NCI-H2029 (cell line): ENCODE measurements around the gene CTBP2.

Source experiments
- DNase-seq: peaks from one replicate; lab custom pipeline; 2025; lab: John Stamatoyannopoulos, UW

Gene CTBP2

GRCh38 chr10:125043841-125044658 lies 116.3 kb downstream of the CTBP2 start:
- no peak for DNase-seq

DNA sequence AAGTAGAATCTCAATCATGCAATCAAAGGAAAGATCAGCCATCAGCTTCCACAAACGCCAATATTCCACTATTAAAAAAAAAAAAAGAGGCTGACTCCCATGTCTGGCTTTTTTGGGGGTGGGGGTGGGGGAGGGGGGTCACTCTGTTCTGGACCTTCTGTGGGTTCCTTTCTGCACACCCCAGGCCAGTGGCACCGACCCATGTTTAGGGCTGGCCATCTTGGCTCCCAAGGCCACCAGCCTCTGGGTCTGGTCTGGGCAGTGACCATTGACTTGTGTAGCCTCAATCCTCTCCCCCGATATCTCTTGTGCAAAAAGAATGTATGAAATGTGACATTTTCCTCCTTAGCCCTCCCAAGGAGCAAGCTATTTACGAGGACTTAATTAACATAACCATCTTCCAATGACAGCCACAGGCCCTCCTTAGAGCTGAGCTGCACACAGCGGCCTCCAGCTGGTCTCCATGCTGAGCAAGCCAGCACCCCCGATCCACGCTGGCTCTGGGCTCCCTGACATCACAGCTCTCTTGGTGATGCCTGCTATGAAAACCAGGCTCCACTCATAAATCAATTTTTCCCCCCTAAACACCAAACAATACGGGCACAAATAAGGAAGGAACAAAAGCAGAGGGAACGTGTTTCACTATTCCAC lies 118.4 kb downstream of the CTBP2 start:
- no peak for DNase-seq

DNA sequence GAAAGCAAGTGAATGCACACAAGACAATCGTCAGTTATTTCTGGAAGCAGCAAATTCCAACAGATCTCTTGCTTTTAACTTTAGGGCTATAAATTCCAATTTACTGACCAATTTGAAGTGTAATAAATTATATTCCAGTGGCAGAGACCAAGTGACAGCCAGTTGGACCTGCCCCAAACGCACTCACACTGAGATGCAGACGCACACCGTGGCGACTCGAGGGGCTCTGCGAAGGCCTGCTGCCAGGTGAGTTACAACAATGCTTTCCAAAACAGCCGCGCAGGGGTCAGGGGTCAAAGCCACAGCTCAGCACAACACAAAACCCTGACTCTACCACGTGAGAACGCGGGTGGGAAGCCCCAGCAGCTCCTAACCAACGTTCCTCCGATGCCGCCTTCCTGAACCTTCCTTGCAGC lies 121.0 kb downstream of the CTBP2 start:
- no peak for DNase-seq

DNA sequence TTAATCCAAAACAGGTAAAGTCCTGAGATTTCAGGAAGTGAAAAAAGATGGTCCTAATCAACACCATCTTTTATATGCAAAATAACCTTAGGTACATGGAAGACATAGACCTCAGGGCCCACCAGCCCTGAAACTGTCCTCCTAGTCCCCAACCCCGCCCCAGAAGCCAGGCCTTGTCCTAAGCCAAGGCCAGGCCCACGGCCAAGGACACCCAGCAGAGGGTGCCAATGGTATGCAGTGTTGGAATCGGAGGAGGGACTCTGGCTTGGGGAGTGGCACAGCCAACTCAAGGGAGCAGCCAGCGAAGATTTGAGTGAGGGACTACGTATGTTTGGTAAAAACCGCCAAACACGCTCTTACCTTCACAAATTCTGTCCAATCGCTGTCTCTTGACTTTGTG lies 121.7 kb downstream of the CTBP2 start:
- no peak for DNase-seq

DNA sequence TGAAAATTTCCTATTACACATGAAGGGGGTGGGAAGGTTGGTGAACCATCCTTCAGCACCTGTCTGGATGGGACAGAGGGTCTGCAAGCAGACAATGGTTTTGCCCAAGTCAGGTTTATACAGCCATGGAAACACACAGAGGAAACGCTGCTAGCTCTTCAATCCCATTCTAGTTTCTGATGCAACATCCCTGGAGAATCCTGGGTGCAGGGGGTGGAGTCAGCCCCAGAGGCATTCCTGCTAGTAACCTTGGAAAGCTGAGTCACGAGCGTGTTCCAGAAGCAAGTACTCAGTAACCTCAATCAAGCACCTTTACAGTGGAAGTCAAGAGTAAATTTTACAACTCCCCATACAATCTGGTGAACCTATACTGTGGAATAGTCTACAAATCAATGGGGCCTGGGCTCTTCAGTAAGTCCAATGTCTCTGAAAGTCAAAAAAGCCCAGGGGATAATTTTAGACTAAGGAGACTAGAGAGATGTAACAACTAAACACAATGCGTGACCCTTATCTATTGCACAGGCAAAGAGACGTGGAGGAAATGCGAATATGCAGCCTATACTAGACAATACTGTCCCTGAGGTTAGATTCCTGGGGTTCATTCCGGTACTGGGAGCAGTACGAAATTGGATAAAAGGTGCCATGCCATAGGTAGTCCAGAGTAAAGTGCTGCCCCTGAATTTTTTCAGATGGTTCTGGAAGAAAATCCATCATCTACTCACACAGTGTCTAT lies 123.1 kb downstream of the CTBP2 start:
- no peak for DNase-seq

DNA sequence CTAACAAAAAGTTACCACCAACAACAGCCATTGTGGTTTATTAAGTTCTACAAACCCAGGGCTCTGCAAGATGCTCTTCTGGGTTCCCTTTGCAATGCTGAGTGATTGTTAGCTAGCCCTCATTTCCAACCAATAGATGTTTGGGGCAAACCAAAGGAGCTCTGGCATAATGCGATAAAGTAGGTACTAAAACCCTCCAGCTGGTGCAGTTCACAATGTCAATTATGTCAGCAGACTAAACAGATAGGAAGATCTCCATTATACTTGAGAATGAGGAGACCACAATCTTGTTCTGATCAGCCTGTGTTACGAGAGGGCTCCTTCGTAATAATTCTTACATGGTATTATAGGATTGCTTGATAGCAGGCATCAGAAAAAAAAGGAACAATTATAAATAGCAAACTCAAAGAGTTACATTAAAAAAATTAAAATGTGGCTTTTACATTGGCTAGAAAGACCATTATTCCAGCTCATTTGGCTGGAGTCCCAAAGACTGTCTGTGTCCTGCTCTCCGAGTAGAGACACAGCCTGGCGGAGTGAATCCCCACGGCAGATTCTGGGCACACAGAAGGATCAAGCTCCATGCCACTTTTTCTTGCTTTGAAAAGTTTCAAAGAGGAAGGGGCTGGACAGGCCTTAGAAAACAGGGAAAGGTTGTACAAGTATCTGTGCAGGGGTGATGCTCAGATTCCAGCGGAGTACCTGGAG lies 124.6 kb downstream of the CTBP2 start:
- DNase-seq, result no peak

- DNase-seq, result no peak
Observed at GRCh38 chr10:125035136-125035535, 125.2 kb downstream of the CTBP2 start.

DNA sequence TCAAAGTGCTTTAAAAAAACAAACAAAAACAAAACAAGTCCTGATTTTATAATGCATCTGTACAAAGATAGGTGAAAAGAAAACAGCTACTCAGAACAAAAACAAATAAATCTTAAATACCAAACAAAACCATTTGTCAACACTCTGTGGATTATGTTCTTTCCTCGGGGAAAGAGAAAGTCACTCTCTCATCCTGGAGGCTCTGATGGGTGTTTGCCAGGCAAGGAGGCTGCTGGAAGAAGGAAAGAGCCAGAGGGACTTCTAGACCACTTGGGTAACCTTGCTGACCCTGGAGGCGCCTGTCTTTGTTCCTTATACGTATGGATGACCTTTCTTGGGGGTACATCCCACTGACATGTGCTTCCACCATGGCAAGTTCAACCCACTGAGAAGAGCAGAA lies 125.7 kb downstream of the CTBP2 start:
- no peak for DNase-seq

DNA sequence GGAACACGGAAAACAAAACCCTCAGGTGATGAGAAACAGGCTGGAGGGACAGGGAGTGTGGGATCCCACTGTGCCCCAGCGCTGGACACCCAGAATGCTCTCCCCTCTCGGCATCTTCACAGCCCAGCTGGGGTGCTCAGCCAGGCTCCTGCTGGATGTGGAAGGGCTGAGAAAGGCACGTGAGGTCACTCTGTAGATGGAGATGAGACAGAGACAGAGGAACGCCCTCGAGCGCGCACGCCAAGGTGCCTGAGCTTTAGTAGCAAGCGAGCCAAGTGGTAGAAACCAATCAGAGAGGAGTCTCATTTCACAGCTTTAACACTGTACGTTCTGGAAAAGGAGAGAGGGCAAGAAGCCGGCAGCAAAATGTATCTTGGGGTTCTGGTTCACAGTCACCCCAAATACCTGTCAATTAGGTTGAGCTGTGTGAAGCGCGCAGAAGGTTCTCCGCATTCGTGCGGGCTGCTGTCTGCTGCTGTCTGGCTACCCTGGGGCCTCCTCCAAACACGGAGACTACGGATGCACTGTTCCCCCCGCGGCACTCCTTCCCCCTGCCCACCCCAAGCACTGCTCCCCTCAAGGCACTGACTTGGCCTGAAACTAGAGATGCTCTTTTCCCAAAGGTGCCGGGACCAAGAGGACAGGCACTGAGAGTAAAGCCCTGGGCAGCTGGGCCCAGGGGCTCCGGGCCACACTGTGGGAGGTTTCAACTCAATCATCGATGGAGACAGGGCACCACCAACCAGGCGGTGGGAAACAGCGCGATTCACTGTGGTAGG lies 127.0 kb downstream of the CTBP2 start:
- DNase-seq, result no peak

DNA sequence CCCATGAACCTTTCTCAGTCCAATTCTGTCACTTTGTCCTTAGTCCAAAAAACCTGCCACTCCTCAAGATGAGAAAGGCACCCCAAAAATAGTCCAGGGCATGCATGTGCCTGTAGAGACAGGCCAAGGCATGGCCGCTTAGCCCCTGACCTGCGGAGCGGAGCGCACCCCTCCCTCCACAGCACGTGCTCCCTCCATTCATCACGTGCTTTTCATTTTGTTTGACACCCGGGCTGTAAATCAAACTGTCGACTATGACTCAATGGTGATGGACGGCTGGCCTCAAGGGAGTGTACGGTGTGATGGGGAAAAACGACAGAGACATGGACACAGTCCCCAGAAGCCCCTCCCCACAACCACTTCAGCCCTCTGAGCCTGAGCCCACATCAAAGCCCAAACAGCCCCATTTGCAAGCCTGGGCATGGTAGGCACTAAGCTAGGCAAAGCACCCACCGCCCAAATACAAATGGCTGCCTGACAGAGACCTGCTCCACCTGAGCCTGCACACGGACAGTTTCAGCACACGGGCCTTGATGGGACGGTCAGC lies 127.8 kb downstream of the CTBP2 start:
- no peak for DNase-seq

DNA sequence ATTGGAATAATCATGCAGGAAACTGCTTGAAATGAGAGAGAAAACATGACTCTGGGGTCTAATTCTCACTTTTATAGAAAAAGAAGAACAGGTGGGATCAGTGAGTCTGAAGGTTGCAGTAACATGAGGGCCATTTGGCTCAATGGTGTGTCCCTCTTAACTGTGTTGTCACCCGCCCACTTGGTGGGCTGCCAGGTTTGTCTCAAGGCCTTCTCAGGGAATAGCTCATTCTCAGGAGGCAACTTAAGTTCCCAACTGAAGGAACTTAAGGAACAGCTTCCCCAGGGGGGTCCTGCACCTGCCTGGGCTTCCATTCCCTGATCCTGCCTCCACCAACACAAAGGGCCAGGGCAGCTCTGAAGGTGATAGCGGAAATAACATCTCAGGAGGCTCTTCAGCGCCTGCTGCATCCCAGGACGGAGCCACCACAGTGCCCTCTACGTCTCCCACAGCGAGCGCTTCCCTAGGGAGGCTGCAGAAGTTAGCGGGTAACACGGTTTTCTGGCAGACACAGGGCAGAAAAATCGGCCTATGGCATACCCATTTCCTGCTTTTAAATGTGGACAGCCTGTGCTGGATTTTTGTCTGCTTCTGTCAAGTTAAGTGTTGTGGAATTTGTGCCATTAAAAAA lies 129.7 kb downstream of the CTBP2 start:
- DNase-seq, result peak; percentile 26

DNA sequence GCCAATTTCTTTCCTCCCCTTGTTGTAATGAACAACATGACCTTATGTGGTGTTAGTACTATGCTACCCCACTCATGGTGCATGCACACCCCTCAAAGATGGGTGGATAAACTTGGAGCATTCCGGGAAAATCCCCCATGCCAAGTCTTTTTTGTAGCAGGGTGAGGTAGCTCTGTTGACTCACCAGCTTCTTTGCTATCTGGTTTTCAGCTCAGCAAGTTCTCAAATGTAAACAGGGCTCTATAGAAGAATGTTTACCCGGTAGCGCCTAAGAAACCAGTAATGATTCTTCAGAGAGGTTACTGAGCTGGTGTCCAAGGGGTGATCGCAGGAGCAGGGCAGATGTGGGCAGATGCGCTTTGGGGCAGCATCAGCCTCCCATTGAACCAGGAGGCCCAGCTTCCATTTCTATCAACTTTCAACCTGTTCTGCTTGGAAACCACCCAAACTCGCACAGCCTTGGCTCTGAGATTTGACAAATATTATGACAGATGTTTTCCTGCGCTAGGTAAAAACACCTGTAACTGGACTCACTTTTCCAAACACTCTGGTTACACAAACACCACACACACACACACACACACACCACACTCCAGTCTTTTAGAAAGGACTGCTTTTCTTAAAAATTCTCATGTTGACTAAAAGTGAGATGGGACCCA lies 130.7 kb downstream of the CTBP2 start:
- peak; percentile 28 for DNase-seq

DNA sequence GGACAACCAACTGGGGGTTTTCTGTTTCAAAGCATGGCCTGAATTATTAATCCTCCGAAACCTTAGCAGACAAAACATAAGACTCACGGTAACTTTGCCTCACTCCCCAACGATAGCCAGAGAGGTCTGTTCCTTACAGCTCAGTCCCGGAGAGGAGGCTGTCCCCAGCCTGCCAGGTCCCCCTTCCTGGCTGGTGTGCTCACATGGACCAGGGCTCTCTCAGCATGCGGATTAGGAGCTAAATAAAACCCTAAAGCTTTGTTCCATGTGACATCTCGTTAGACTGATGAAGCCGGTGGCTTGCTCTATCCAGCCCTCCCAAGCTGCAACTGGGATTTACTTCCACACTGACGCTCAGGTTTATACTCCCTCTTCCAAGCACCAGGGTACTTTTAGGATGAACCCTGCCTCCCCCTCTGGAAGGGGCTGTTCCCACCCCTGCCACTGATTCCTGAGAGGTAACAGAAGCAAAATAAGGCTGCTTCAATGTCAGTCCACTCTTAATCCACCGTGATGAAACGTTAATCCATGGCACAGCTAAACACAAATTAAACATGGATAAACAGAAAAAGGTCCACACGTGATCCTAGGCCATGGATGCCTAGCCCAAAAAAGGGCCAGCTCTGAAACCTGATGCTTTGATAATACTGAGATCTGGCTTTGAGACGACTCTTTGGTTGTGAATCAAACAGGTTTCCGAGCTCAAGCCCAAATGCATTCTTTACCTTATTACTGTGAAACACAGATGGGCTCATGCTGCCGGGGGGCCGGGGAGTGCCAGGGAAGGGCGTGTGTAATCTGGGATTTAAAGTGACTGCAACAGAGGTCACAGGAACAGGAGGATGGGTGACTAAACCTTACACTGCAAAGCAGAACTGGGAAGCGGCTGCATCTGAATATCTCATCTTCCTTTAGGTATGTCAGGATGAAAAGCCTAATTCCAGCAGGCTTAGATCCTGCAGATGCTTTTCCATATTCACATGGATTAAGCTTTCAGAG lies 132.2 kb downstream of the CTBP2 start:
- DNase-seq, result no peak

DNA sequence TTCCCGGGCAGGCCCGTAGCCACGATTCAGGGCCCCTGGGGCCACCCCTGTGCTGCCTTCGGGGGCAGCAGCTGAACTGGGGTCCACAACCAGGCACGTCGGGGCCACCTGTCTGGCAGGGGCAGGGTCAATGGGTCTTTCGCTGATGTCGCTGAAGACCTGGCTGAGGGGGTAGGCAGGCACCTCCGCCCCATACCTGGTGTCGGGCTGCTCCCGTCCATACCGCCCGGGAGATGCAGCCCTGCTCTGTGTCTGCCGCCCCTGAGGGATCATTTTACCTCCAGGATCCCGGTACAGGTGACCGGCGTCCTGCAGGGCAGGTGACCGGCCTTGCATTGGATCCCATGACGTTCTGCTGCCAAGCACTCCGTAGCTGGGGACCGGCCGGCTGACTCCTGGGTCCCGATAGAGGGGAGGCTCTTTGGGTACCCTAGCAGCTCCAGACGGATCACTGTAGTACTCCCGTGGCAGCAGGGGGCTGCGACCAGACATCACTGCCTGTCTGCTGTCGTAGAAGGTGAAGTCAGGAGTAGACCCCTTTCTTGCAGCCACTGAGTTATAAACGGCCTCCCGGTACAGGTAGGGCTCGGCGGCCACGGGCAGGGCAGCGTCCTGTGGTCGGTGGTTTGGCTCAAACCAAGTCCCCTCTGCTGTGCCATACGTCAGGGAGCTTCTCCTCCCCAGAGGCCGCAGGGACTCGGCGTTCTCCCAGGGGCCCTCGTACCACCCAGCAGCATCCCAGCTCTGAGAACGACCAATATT lies 133.2 kb downstream of the CTBP2 start:
- no peak for DNase-seq

DNA sequence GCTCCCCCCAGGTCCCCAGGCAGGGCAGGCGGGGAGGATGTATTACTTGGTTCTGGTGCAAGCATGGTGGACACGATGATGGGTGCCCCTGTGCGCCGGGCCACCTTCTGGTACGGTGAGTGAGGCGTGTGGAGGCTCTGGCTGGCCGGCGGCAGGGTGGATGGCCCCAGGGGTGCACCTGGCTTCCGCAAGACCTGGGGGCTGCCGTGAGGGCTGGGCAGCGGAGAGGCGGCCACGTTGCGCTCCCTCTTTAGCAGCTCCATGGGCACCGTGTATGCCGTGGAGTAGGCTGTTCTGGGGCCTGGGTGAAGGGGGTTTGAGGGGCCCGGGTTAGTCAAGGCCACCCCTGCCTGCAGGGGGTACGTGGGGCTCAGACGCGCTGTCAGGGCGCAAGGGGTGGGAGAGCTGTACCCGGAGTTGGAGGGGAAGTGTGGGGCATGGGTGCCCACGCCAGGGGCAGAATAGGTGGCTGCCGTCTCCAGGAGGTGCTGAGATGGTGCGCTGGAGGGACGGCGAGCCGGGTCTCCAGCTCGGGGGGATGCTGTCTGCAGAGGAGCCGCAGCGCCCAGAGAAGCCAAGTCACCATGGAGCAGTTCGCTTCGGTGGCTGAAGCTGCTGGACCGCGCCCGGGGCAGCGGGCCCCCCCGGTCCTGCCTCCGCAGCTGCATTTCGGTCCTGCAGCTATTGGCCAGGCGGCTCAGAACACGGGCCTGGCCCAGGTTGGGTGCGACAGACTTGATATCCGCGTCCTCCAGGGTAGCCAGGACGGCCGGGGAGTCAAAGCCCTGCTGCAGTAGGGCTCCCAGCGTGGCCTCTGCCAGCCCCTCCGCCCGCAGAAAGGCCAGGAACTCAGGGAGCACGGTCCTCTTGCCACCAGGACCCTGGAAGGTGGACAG lies 134.1 kb downstream of the CTBP2 start:
- DNase-seq, result no peak

- DNase-seq, result no peak
Observed at GRCh38 chr10:125025341-125025740, 135.0 kb downstream of the CTBP2 start.
